HEK293 (cell line): ENCODE data around the gene PROSER3.
A peak's percentile ranks its signal among the peaks of the same experiment; 100 is the strongest.

Experiments
- CTCF ChIA-PET: fragments of 350-600 bp; formaldehyde crosslinking; extraction: SDS; loops from one replicate; lab custom pipeline; 2021; ENCODE audit warnings: antibody characterized with exemption; lab: Yijun Ruan, JAX
- POLR2A ChIA-PET: fragments of 300-600 bp; formaldehyde crosslinking; extraction: SDS; loops from one replicate; lab custom pipeline; 2020; ENCODE audit warnings: antibody characterized with exemption, inconsistent platforms; lab: Yijun Ruan, JAX
- H3K27ac ChIP-seq: fragments of 200-500 bp; sonication (Bioruptor generic); 2 replicates; pipeline ENCODE4 v1.5.1; 2014; ENCODE audit warnings: low read depth, low read length, control low read depth, inconsistent platforms; ENCODE audit errors: extremely low read depth
- H3K36me3 ChIP-seq, 2 experiments: fragments of 200-500 bp in 1 of 2; sonication (Bioruptor generic) in 1 of 2; 1 replicate in 1 of 2; 2 replicates in 1 of 2; pipeline ENCODE4 v1.5.1; 2014 to 2017; ENCODE audit warnings: inconsistent platforms in 2 of 2, low read length in 2 of 2; ENCODE audit not compliant: control insufficient read depth in 2 of 2, insufficient read depth in 1 of 2
- H3K4me1 ChIP-seq: fragments of 200-500 bp; sonication (Bioruptor generic); 2 replicates; pipeline ENCODE4 v1.5.1; 2014; ENCODE audit warnings: mild to moderate bottlenecking, low read length, inconsistent platforms; ENCODE audit not compliant: control insufficient read depth, insufficient read depth
- H3K4me3 ChIP-seq: 2 replicates; pipeline ENCODE4 v1.5.1; 2011; ENCODE audit warnings: low read depth, mild to moderate bottlenecking, control low read depth, low read length, moderate library complexity
- H3K9me3 ChIP-seq: fragments of 200-500 bp; sonication (Bioruptor generic); 2 replicates; pipeline ENCODE4 v1.5.1; 2014; ENCODE audit warnings: low read depth, low read length, inconsistent platforms; ENCODE audit not compliant: control insufficient read depth, insufficient read depth
- IKZF3 ChIP-seq: fragments of 450-650 bp; IDR thresholded peaks from 2 replicates; pipeline ENCODE4 v1.5.0; 2018; ENCODE audit warnings: missing biosample characterization, mild to moderate bottlenecking, missing genetic modification characterization, moderate library complexity
- KLF8 ChIP-seq: fragments of 450-650 bp; formaldehyde crosslinking; IDR thresholded peaks from 2 replicates; pipeline ENCODE4 v1.5.1; 2016; ENCODE audit warnings: missing biosample characterization, missing genetic modification characterization
- OVOL3 ChIP-seq: fragments of 450-650 bp; formaldehyde crosslinking; IDR thresholded peaks from 2 replicates; pipeline ENCODE4 v1.5.1; 2016; ENCODE audit warnings: missing biosample characterization, missing genetic modification characterization
- ZBTB7A ChIP-seq: fragments of 450-650 bp; formaldehyde crosslinking; IDR thresholded peaks from 2 replicates; pipeline ENCODE4 v1.5.1; 2016; ENCODE audit warnings: low read depth, missing biosample characterization, missing genetic modification characterization
- ZNF10 ChIP-seq: fragments of 450-650 bp; formaldehyde crosslinking; IDR thresholded peaks from 2 replicates; pipeline ENCODE4 v1.5.1; 2017; ENCODE audit warnings: missing biosample characterization, missing genetic modification characterization
- ZNF138 ChIP-seq: fragments of 450-650 bp; formaldehyde crosslinking; IDR thresholded peaks from 2 replicates; pipeline ENCODE4 v1.5.1; 2016; ENCODE audit warnings: missing biosample characterization, missing genetic modification characterization, borderline replicate concordance
- ZNF146 ChIP-seq: fragments of 450-650 bp; formaldehyde crosslinking; IDR thresholded peaks from 2 replicates; pipeline ENCODE4 v1.5.1; 2016; ENCODE audit warnings: missing biosample characterization, missing genetic modification characterization
- ZNF23 ChIP-seq: fragments of 450-650 bp; formaldehyde crosslinking; IDR thresholded peaks from 2 replicates; pipeline ENCODE4 v1.5.1; 2016; ENCODE audit warnings: missing biosample characterization, missing genetic modification characterization, borderline replicate concordance
- ZNF274 ChIP-seq, 2 experiments: fragments of 200-500 bp in 1 of 2; fragments of 450-650 bp in 1 of 2; sonication (Bioruptor generic) in 1 of 2; formaldehyde crosslinking in 1 of 2; IDR thresholded peaks; 2 replicates each; pipeline versions ENCODE4 v1.5.1 to v1.6.1; 2014 to 2016; ENCODE audit warnings: borderline replicate concordance in 1 of 2, inconsistent platforms in 1 of 2, low read length in 1 of 2, missing biosample characterization in 1 of 2, missing genetic modification characterization in 1 of 2
- ZNF501 ChIP-seq: fragments of 450-650 bp; formaldehyde crosslinking; IDR thresholded peaks from 2 replicates; pipeline ENCODE4 v1.5.1; 2016; ENCODE audit warnings: missing biosample characterization, missing genetic modification characterization
- ZNF660 ChIP-seq: fragments of 450-650 bp; IDR thresholded peaks from 2 replicates; pipeline ENCODE4 v1.5.1; 2018; ENCODE audit warnings: missing biosample characterization, mild to moderate bottlenecking, missing genetic modification characterization
- ZNF777 ChIP-seq: fragments of 450-650 bp; formaldehyde crosslinking; IDR thresholded peaks from 2 replicates; pipeline ENCODE4 v1.5.1; 2017; ENCODE audit warnings: missing biosample characterization, missing genetic modification characterization, borderline replicate concordance
- TF ChIP-seq, protein P1 (sequence below): fragments of 450-650 bp; formaldehyde crosslinking; IDR thresholded peaks from 2 replicates; pipeline ENCODE4 v1.5.1; 2016; ENCODE audit warnings: missing biosample characterization, missing genetic modification characterization
- TF ChIP-seq, protein P2 (sequence below): fragments of 450-650 bp; IDR thresholded peaks from 2 replicates; pipeline ENCODE4 v1.5.1; 2018; ENCODE audit warnings: missing biosample characterization, missing genetic modification characterization

Gene PROSER3

DNA sequence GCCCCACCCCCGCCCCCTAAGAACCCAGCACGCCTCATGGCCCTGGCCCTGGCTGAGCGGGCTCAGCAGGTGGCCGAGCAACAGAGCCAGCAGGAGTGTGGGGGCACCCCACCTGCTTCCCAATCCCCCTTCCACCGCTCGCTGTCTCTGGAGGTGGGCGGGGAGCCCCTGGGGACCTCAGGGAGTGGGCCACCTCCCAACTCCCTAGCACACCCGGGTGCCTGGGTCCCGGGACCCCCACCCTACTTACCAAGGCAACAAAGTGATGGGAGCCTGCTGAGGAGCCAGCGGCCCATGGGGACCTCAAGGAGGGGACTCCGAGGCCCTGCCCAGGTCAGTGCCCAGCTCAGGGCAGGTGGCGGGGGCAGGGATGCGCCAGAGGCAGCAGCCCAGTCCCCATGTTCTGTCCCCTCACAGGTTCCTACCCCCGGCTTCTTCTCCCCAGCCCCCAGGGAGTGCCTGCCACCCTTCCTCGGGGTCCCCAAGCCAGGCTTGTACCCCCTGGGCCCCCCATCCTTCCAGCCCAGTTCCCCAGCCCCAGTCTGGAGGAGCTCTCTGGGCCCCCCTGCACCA is 29.3 kb downstream of the PROSER3 start (continued):
- TF ChIP-seq ZBTB7A (tag by site-specific recombination) (no peak), KLF8 (tag by site-specific recombination) (peak; percentile 42; the same call in 1 of the 2 replicates), ZNF146 (tag by site-specific recombination) (no peak), ZNF660 (no peak), ZNF501 (tag by site-specific recombination) (no peak), IKZF3 (tag by site-specific recombination) (no peak)
- TF ChIP-seq, protein P1, sequence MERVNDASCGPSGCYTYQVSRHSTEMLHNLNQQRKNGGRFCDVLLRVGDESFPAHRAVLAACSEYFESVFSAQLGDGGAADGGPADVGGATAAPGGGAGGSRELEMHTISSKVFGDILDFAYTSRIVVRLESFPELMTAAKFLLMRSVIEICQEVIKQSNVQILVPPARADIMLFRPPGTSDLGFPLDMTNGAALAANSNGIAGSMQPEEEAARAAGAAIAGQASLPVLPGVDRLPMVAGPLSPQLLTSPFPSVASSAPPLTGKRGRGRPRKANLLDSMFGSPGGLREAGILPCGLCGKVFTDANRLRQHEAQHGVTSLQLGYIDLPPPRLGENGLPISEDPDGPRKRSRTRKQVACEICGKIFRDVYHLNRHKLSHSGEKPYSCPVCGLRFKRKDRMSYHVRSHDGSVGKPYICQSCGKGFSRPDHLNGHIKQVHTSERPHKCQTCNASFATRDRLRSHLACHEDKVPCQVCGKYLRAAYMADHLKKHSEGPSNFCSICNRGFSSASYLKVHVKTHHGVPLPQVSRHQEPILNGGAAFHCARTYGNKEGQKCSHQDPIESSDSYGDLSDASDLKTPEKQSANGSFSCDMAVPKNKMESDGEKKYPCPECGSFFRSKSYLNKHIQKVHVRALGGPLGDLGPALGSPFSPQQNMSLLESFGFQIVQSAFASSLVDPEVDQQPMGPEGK (tag by site-specific recombination), result 0 out of 2 replicates have a peak, but pooled peaks have one; percentile 20

DNA sequence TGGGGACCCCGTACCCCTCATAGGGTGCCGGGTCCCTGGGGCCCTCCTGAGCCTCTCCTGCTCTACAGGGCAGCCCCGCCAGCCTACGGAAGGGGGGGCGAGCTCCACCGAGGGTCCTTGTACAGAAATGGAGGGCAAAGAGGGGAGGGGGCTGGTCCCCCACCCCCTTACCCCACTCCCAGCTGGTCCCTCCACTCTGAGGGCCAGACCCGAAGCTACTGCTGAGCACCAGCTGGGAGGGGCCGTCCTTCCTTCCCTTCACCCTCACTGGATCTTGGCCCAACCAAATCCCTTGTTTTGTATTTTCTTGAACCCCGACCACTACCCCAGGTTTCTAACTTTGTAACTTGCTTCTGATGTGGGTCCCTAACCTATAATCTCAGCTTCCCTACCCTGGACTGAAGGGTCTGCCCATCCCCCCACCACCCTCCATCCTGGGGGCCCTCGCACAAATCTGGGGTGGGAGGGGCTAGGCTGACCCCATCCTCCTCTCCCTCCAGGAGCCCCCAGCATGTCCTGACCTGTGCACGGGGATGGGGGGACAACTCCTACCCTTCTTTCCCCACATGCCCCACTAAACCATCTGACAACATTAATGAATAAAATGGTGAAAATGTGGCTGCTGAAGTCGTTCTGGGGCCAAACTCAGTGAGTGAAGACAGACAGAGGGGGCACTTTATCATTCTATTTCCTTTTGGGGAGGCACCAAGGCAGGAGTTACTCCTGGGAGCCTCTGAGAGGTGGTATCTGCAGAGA is 30.4 kb downstream of the PROSER3 start:
- no peaks in the 10 kb centered on the region for H3K9me3 ChIP-seq
- ChIA-PET POLR2A (interaction anchor here (0.6 to 3.3 kb wide), 7 partner anchors 8 to 282 kb away, joined by 3 to 13 read pairs (median 3); no protein-coding TSS in a partner anchor), CTCF (interaction anchor here (0.6 to 1.1 kb wide), 6 partner anchors 13 to 732 kb away, joined by 3 read pairs; no protein-coding TSS in a partner anchor)
- peaks cover 7 to 10% of the 10 kb centered on the region in 2 experiments for H3K36me3 ChIP-seq
- H3K27ac ChIP-seq, result no peak overlapping the region
- H3K4me1 ChIP-seq, result no peaks in the 10 kb centered on the region
- no peak overlapping the region for H3K4me3 ChIP-seq
- TF ChIP-seq, protein P1 (tag by site-specific recombination), result 0 out of 2 replicates have a peak, but pooled peaks have one; percentile 33
- no peak for TF ChIP-seq ZNF274 (IDR thresholded peaks at IDR 0.05; ENCODE audit: low read length)
- TF ChIP-seq ZNF274 (tag by site-specific recombination; IDR thresholded peaks at IDR 0.05; ENCODE audit: borderline replicate concordance), result no peak
- TF ChIP-seq, protein P2, sequence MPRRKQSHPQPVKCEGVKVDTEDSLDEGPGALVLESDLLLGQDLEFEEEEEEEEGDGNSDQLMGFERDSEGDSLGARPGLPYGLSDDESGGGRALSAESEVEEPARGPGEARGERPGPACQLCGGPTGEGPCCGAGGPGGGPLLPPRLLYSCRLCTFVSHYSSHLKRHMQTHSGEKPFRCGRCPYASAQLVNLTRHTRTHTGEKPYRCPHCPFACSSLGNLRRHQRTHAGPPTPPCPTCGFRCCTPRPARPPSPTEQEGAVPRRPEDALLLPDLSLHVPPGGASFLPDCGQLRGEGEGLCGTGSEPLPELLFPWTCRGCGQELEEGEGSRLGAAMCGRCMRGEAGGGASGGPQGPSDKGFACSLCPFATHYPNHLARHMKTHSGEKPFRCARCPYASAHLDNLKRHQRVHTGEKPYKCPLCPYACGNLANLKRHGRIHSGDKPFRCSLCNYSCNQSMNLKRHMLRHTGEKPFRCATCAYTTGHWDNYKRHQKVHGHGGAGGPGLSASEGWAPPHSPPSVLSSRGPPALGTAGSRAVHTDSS (tag by site-specific recombination), result no peak
- no peak for TF ChIP-seq ZNF138
- no peak for TF ChIP-seq ZNF10 (tag by site-specific recombination)
- TF ChIP-seq ZNF23, result no peak
- no peak for TF ChIP-seq ZNF777
- TF ChIP-seq OVOL3 (tag by site-specific recombination), result no peak
